ENCODE measurements around the gene GSG1. TPM values are rescaled to one million over a fixed set of nuclear protein-coding genes. Genes with fewer than 3 reads are reported as not detected.

Gene GSG1
- polyA plus RNA-seq, 2 of the 4 experiments (the other 2 are of a cell fraction), result 0.06 TPM; not detected in 1

DNA sequence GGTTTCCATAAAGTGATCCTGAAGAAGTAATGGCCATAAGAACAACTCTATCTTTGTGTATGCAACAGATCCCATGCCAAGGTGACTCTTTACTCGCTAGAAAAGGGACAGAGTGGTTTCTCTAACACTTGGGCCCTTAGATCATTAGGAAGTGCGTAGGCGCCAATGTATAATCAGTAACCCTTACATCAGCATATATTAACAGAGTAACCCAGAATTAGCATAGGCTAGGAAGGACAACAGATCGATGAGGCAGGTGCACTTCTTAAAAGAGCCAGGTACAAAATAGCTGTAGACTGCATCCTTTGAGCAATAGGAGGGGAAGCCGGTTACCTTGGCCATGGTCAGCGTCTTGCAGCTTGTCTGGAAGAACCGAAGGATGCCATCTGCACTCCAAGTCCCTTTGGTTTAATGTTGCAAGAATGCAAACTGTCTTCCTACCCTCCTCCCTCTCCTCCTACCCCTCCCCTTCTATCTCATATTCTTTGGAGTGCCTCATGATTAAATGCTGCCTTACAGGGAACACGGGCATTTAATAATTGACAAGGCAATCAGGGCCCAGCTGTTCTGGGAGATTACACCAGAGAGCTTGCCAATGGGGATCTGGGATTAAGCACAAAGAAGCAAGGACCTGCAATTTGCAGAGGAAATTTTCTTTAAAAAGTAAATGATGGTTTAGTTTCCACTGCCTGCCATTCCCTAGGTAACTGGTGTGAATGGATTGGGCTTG is 8.0 kb downstream of the GSG1 start:
- POLR2A ChIA-PET, result no interaction called here
- H3K27ac ChIP-seq, result peak overlapping the region in 1 of 2 experiments; percentile 34; a peak in 3 of 6 replicates
- peak overlapping the region; percentile 52; the same call in 2 of the 3 replicates for H3K4me2 ChIP-seq

DNA sequence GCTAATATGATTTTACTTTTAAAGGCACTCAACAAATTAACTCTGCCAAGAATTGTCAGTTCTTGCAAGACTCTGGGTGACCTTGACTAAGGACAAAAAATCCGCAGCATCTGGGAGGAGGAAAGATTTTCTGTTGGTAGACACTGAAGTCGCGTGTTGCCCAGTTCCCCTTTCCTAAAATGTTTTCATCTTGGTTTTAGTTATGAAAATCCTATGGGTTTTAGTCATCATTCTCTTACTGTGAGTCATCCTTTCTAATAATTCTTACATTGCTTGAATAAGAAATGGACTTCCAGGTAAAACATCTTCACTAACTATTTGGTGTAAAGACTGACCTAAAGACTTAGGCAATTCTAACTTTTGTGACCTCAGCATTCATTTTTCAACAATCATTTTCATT is 9.1 kb downstream of the GSG1 start:
- WGBS (ENCODE audit: missing lambda C conversion rate), result 24% methylated on average over 3 of the region's 3 CpGs
- no peak overlapping the region for H3K4me3 ChIP-seq
- H3K9me3 ChIP-seq, result no peaks in the 10 kb centered on the region
- DNase-seq (ENCODE audit: low read depth in 1 of 2, low spot score in 1 of 2) (no peak), FAIRE-seq (no peak), ATAC-seq (no peak)
- ChIA-PET CTCF (interaction anchor here (0.6 to 2.5 kb wide), 4 partner anchors 9 to 178 kb away, joined by 3 to 17 read pairs (median 4); no protein-coding TSS in a partner anchor), POLR2A (no interaction called here)
- H3K27ac ChIP-seq, result peak overlapping the region in 1 of 2 experiments; percentile 74; a peak in 2 of 6 replicates
- TF ChIP-seq HOXA7 (CRISPR knock-in tag; IDR thresholded peaks at IDR 0.05) (no peak), FOSL2 (IDR thresholded peaks at IDR 0.05) (no peak), FOSL2 (CRISPR knock-in tag; IDR thresholded peaks at IDR 0.05) (peak; percentile 74)
- H3K4me1 ChIP-seq, result peaks cover 42% of the 10 kb centered on the region
- peak overlapping the region; percentile 52 for H3K4me2 ChIP-seq

More for the DNA sequence above, 8.0 kb downstream of the GSG1 start:
- no peak overlapping the region for H3K4me3 ChIP-seq
- no peak for DNase-seq (ENCODE audit: low read depth in 1 of 2, low spot score in 1 of 2)
- 94% methylated on average over 8 of the region's 8 CpGs for WGBS (ENCODE audit: missing lambda C conversion rate)
- H3K4me1 ChIP-seq, result peaks cover 52% of the 10 kb centered on the region
- H3K9me3 ChIP-seq, result no peaks in the 10 kb centered on the region
- FAIRE-seq, result no peak
- TF ChIP-seq CBX8 (IDR thresholded peaks at IDR 0.05) (no peak), EHMT2 (IDR thresholded peaks at IDR 0.05; ENCODE audit: low read depth) (no peak), PHF8 (IDR thresholded peaks at IDR 0.05; ENCODE audit: borderline replicate concordance, low read depth) (no peak), EHF (CRISPR knock-in tag; IDR thresholded peaks at IDR 0.05) (no peak), FOSL2 (IDR thresholded peaks at IDR 0.05) (no peak), FOSL2 (CRISPR knock-in tag; IDR thresholded peaks at IDR 0.05) (no peak), MAFK (IDR thresholded peaks at IDR 0.05; ENCODE audit: partially characterized antibody) (peak; percentile 78)
- CTCF ChIA-PET, result interaction anchor here (0.7 to 3.0 kb wide), 8 partner anchors 8 to 180 kb away, joined by 3 to 37 read pairs (median 3); partner anchors contain the start of gene FAM234B
- no peak for ATAC-seq

DNA sequence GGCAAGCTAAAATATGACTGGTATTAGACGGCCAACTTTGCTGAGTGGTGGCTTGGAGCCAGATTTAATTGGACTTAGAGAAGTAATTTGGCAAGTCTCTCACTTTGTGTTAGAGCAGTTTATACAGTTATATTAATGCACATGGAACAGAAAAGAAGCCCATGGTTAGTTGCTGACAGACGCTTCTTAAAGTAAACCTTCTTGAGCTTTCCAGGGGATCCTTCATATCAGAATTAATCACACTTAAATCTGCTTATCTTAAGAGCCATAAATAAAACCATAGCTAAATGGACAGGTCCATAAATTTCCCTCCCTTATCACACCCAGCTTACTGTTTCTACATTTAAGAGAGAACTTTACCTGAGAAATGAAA is 9.6 kb downstream of the GSG1 start:
- peak overlapping the region in 1 of 2 experiments; percentile 74; a peak in 3 of 6 replicates for H3K27ac ChIP-seq
- FAIRE-seq, result peak; percentile 28
- ChIA-PET POLR2A (no interaction called here), CTCF (interaction anchor here (1.1 to 2.5 kb wide), 5 partner anchors 50 to 1073 kb away, joined by 4 to 17 read pairs (median 5); partner anchors contain the start of gene FAM234B)
- H3K9me3 ChIP-seq, result no peaks in the 10 kb centered on the region
- H3K4me2 ChIP-seq, result peak overlapping the region; percentile 52
- peaks cover 36% of the 10 kb centered on the region for H3K4me1 ChIP-seq
- TF ChIP-seq POLR2A (IDR thresholded peaks at IDR 0.05; ENCODE audit: low read length) (no peak), NR3C1 (IDR thresholded peaks at IDR 0.05) (no peak), NPAS2 (CRISPR knock-in tag; IDR thresholded peaks at IDR 0.05; ENCODE audit: borderline replicate concordance) (no peak), SMC3 (IDR thresholded peaks at IDR 0.05) (no peak), SREBF2 (IDR thresholded peaks at IDR 0.05) (no peak)
- no peak for DNase-seq (ENCODE audit: low read depth in 1 of 2, low spot score in 1 of 2)
- H3K4me3 ChIP-seq, result no peak overlapping the region
- no peak for ATAC-seq
- 87% methylated on average over 2 of the region's 2 CpGs for WGBS (ENCODE audit: missing lambda C conversion rate)

DNA sequence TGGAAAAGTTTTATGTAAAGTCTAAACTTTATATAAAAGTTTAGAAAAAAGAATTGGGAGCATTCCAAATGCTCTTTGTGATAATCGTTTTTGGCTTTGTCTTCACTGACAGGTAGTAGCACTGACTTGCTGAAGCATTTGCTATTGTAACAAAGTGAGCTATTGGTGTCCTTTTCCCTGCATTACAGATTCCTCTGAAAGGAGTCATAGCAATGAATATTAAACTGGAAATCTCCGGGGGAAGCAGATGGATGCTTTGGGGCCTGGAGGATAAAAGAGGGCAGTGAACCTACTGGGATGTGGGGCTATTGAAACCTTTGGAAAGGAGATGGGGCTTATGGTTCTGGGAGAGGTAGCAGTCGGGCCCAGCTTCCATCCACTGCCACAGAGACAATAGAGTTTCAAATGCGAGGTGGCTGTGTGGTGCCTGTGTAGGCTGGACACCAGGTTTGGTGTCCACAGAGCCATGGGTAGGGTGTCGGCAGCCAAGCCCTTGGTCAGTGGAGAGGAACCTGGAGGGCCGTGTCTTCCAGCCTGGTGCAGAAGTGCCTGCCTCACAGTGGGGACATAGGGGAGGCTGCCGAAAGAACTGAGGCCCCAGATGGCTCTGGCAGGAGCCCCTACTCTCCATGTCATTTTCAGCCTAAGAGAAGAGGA is 10.1 kb downstream of the GSG1 start:
- ChIA-PET CTCF (interaction anchor here (1.1 to 2.5 kb wide), 5 partner anchors 49 to 1074 kb away, joined by 4 to 17 read pairs (median 5); partner anchors contain the start of gene FAM234B), POLR2A (no interaction called here)
- no peak for TF ChIP-seq EHF (CRISPR knock-in tag; IDR thresholded peaks at IDR 0.05)
- no peak for TF ChIP-seq RNF2 (IDR thresholded peaks at IDR 0.05; ENCODE audit: borderline replicate concordance, low read depth)
- no peak for TF ChIP-seq SMC3 (IDR thresholded peaks at IDR 0.05)
- no peak for TF ChIP-seq CEBPB (IDR thresholded peaks at IDR 0.05)
- TF ChIP-seq HOXA7 (CRISPR knock-in tag; IDR thresholded peaks at IDR 0.05), result no peak
- TF ChIP-seq, protein P1, sequence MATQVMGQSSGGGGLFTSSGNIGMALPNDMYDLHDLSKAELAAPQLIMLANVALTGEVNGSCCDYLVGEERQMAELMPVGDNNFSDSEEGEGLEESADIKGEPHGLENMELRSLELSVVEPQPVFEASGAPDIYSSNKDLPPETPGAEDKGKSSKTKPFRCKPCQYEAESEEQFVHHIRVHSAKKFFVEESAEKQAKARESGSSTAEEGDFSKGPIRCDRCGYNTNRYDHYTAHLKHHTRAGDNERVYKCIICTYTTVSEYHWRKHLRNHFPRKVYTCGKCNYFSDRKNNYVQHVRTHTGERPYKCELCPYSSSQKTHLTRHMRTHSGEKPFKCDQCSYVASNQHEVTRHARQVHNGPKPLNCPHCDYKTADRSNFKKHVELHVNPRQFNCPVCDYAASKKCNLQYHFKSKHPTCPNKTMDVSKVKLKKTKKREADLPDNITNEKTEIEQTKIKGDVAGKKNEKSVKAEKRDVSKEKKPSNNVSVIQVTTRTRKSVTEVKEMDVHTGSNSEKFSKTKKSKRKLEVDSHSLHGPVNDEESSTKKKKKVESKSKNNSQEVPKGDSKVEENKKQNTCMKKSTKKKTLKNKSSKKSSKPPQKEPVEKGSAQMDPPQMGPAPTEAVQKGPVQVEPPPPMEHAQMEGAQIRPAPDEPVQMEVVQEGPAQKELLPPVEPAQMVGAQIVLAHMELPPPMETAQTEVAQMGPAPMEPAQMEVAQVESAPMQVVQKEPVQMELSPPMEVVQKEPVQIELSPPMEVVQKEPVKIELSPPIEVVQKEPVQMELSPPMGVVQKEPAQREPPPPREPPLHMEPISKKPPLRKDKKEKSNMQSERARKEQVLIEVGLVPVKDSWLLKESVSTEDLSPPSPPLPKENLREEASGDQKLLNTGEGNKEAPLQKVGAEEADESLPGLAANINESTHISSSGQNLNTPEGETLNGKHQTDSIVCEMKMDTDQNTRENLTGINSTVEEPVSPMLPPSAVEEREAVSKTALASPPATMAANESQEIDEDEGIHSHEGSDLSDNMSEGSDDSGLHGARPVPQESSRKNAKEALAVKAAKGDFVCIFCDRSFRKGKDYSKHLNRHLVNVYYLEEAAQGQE (IDR thresholded peaks at IDR 0.05), result no peak
- TF ChIP-seq, protein P2, sequence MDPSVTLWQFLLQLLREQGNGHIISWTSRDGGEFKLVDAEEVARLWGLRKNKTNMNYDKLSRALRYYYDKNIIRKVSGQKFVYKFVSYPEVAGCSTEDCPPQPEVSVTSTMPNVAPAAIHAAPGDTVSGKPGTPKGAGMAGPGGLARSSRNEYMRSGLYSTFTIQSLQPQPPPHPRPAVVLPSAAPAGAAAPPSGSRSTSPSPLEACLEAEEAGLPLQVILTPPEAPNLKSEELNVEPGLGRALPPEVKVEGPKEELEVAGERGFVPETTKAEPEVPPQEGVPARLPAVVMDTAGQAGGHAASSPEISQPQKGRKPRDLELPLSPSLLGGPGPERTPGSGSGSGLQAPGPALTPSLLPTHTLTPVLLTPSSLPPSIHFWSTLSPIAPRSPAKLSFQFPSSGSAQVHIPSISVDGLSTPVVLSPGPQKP (IDR thresholded peaks at IDR 0.05; ENCODE audit: low read depth, low read length), result no peak
- TF ChIP-seq, protein P3, sequence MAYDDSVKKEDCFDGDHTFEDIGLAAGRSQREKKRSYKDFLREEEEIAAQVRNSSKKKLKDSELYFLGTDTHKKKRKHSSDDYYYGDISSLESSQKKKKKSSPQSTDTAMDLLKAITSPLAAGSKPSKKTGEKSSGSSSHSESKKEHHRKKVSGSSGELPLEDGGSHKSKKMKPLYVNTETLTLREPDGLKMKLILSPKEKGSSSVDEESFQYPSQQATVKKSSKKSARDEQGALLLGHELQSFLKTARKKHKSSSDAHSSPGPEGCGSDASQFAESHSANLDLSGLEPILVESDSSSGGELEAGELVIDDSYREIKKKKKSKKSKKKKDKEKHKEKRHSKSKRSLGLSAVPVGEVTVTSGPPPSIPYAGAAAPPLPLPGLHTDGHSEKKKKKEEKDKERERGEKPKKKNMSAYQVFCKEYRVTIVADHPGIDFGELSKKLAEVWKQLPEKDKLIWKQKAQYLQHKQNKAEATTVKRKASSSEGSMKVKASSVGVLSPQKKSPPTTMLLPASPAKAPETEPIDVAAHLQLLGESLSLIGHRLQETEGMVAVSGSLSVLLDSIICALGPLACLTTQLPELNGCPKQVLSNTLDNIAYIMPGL (CRISPR knock-in tag; IDR thresholded peaks at IDR 0.05; ENCODE audit: borderline replicate concordance), result no peak
- Histone ChIP-seq H3K9me3 (no peaks in the 10 kb centered on the region), H3K4me2 (no peak overlapping the region; the same call in 2 of the 3 replicates), H3K4me3 (no peak overlapping the region), H3K4me1 (peaks cover 32% of the 10 kb centered on the region), H3K27ac (peak overlapping the region in 1 of 2 experiments; percentile 74; a peak in 3 of 6 replicates)
- ATAC-seq (no peak), DNase-seq (ENCODE audit: low read depth in 1 of 2, low spot score in 1 of 2) (no peak), FAIRE-seq (no peak)
- 63% methylated on average over 7 of the region's 7 CpGs for WGBS (ENCODE audit: missing lambda C conversion rate)
